Measurements from ENCODE around the gene KRTAP19-8. TPM values are rescaled to one million over a fixed set of nuclear protein-coding genes. Genes with fewer than 3 reads are reported as not detected.

Gene KRTAP19-8
- total RNA-seq (not detected), polyA plus RNA-seq (not detected)
- long read RNA-seq, donor 1, result 0 reads
- long read RNA-seq, donor 2, result 0 reads
- long read RNA-seq, donor 3, result 0 reads

DNA sequence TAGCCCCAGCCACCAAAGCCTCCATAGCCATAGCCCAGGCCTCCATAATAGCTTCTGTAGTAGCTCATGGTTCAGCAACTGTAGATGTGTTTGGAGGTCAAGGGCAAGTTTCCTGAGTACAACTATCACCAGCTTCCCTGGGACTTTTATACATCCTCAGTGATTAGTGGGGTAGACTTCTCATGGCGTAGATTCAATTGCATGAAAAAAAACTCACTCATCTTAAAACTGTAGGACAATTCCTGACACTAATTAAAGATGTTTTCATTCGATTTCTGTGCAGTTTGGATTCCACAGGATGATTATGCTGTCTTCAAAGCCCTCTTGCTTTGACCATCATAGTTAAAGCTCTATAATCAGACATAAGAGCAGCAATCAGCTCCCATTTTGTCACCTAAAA is at the start of gene KRTAP19-8:
Gene KRTAP19-8, minus strand, starts transcription at position 101 of the 400 bp plus-strand sequence. Its CDS starts 33 bp downstream, at position 68.
- Histone ChIP-seq H3K27ac (no peak within 1 kb of the TSS), H3K36me3 (no peaks in the 10 kb centered on the region), H3K27me3 (no peaks in the 10 kb centered on the region), H3K9me3 (peaks cover 0 to 5% (median 0%) of the 10 kb centered on the region in 12 donors), H3K4me3 (no peak within 1 kb of the TSS), H3K4me1 (no peaks in the 10 kb centered on the region)
- intact Hi-C loops (cut with DNase I), result no loop called here
- WGBS, 4 donors, result 46 to 68% (median 57%) methylated on average over 2 of the region's 2 CpGs
- TF ChIP-seq, protein P1, sequence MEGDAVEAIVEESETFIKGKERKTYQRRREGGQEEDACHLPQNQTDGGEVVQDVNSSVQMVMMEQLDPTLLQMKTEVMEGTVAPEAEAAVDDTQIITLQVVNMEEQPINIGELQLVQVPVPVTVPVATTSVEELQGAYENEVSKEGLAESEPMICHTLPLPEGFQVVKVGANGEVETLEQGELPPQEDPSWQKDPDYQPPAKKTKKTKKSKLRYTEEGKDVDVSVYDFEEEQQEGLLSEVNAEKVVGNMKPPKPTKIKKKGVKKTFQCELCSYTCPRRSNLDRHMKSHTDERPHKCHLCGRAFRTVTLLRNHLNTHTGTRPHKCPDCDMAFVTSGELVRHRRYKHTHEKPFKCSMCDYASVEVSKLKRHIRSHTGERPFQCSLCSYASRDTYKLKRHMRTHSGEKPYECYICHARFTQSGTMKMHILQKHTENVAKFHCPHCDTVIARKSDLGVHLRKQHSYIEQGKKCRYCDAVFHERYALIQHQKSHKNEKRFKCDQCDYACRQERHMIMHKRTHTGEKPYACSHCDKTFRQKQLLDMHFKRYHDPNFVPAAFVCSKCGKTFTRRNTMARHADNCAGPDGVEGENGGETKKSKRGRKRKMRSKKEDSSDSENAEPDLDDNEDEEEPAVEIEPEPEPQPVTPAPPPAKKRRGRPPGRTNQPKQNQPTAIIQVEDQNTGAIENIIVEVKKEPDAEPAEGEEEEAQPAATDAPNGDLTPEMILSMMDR (IDR thresholded peaks at IDR 0.05), result no peak
- no peak for TF ChIP-seq POLR2A (IDR thresholded peaks at IDR 0.05)
- no peak for ATAC-seq
- DNase-seq, result no peak

DNA sequence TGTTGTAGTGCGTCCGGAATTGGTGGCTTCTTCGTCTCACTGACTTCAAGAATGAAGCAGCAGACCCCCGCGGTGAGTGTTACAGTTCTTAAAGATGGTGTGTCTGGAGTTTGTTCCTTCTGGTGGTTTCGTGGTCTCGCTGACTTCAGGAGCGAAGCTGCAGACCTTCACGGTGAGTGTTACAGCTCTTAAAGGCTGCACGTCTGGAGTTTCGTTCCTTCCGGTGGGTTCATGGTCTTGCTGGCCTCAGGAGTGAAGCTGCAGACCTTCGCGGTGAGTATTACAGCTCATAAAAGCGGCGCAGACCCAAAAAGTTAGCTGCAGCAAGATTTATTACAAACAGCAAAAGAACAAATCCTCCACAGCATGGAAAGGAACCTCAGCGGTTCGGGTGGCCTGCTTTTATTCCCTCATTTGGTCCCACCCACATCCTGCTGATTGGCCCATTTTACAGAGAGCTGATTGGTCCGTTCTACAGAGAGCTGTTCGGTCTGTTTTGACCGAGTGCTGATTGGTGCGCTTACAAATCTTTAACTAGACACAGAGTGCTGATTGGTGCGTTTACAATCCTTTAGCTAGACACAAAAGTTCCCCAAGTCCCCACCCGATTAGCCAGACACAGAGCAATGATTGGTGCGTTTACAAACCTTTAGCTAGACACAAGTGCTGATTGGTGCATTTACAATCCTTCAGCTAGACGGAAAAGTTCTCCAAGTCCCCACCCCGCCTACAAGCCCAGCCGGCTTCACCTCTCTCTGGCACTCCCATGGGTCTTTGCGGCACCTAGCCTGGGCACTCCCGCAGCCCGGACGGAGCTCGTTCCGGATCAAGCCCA is 49.6 kb upstream of the KRTAP19-8 start:
- intact Hi-C loops (cut with DNase I), result loop anchor here (2.0 to 10.0 kb wide), 10 partner anchors 253 to 1046 kb away; partner anchors contain the start of genes KRTAP15-1 (in 7 of the 10) and KRTAP23-1 (in 4 of the 10)
- DNase-seq (no peak), ATAC-seq (no peak)
- H3K27me3 ChIP-seq, result no peaks in the 10 kb centered on the region
- 81 to 87% (median 82%) methylated on average over 33 to 34 of the region's 34 CpGs for WGBS, 4 donors
- no peak overlapping the region for H3K4me3 ChIP-seq
- no peak overlapping the region for H3K27ac ChIP-seq
- TF ChIP-seq, protein P1 (IDR thresholded peaks at IDR 0.05), result no peak
- no peak for TF ChIP-seq POLR2A (IDR thresholded peaks at IDR 0.05)
- peaks cover 0 to 4% (median 0%) of the 10 kb centered on the region in 12 donors for H3K9me3 ChIP-seq
- H3K4me1 ChIP-seq, result peaks cover 0 to 5% (median 0%) of the 10 kb centered on the region in 12 donors
- no peaks in the 10 kb centered on the region for H3K36me3 ChIP-seq

DNA sequence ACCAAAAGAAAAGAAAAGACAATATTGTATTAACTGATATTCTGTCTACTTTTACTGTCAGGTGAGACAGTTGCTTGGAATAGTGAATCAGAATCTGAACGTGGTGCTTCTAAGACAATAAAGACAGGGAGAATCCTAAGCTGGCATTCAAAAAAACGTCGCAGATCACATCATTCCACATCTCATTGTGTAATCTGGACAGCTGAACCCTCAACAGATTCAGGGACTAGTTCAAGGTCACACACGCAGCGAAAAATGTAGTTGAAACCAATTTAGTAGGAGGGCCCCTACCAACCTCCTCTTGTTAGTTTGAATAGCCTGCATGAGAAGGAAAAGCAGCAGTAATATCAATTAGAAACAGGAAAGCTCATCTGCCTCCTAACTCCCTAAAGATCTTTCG is 46.4 kb upstream of the KRTAP19-8 start:
- ATAC-seq (no peak), DNase-seq (no peak)
- intact Hi-C loops (cut with DNase I), result loop anchor here (5.0 to 10.0 kb wide), 9 partner anchors 247 to 1042 kb away; partner anchors contain the start of genes KRTAP15-1 (in 7 of the 10) and KRTAP23-1 (in 4 of the 10)
- no peaks in the 10 kb centered on the region for H3K36me3 ChIP-seq
- 62 to 72% (median 67%) methylated on average over 6 of the region's 6 CpGs for WGBS, 4 donors
- no peaks in the 10 kb centered on the region for H3K27me3 ChIP-seq
- TF ChIP-seq, protein P1 (IDR thresholded peaks at IDR 0.05), result no peak
- H3K9me3 ChIP-seq, result no peaks in the 10 kb centered on the region
- no peak overlapping the region for H3K27ac ChIP-seq
- peaks cover 0 to 5% (median 0%) of the 10 kb centered on the region in 12 donors for H3K4me1 ChIP-seq
- no peak overlapping the region for H3K4me3 ChIP-seq

DNA sequence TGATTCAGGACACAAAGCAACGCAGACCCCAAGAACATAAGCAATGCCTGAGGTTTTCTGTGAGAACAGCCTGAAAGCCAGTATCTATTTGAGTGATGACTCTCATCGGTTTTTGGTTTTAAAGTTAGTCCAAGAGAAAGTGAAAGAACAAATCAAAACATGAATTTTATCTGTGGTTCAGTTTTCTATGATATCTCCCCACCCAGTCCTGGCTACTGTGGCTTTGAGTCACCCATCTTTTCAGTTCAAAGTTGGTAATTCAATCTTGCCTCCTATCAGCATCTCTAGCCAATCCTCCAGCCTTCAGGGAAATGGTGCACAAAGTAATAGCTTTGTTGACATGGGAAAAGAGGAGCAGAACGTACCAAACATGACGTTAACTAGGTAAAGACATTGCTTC is 40.5 kb upstream of the KRTAP19-8 start:
- no peak for ATAC-seq
- no peak for TF ChIP-seq POLR2A (IDR thresholded peaks at IDR 0.05)
- TF ChIP-seq, protein P1 (IDR thresholded peaks at IDR 0.05), result no peak
- intact Hi-C loops (cut with DNase I), result loop anchor here in 2 of 10 donors (10.0 kb wide), 2 partner anchors 64 to 334 kb away; partner anchors contain the start of gene KRTAP21-2 (in 1 of the 2)

More for the DNA sequence above, 40.5 kb upstream of the KRTAP19-8 start:
- H3K4me3 ChIP-seq, result no peak overlapping the region
- DNase-seq, result no peak
- H3K27ac ChIP-seq, result no peak overlapping the region
- H3K4me1 ChIP-seq, result no peaks in the 10 kb centered on the region
- no peaks in the 10 kb centered on the region for H3K36me3 ChIP-seq
- no peaks in the 10 kb centered on the region for H3K27me3 ChIP-seq
- 55 to 70% (median 61%) methylated on average over 4 of the region's 4 CpGs for WGBS, 4 donors
- no peaks in the 10 kb centered on the region for H3K9me3 ChIP-seq

Measured in heart left ventricle (tissue), 16 donors.